ENCODE results near the gene ANGPT4.

The ANGPT4 gene

GRCh38 chr20:881051-881782 lies 34.9 kb downstream of the ANGPT4 start:
- Histone ChIP-seq H4K20me1 (ENCODE audit: insufficient read depth, low read length) (no peaks in the 10 kb centered on the region), H3F3A (ENCODE audit: insufficient read depth, low read length) (no peaks in the 10 kb centered on the region), H3K27me3 (ENCODE audit: insufficient read depth, low read length) (no peaks in the 10 kb centered on the region; the same call in 1 of the 2 replicates), H3K27ac (ENCODE audit: low read depth, low read length, poor library complexity, severe bottlenecking) (no peak overlapping the region), H3K36me3 (ENCODE audit: insufficient read depth, low read length) (no peaks in the 10 kb centered on the region), H3K79me2 (ENCODE audit: insufficient read depth, low read length) (no peaks in the 10 kb centered on the region), H3K4me1 (ENCODE audit: insufficient read depth, low read length, severe bottlenecking) (no peaks in the 10 kb centered on the region), H3K4me3 (ENCODE audit: low read depth, low read length, poor library complexity, severe bottlenecking) (no peak overlapping the region), H3K9me2 (ENCODE audit: low read depth, low read length) (no peaks in the 10 kb centered on the region), H3K9ac (ENCODE audit: low read length) (no peak overlapping the region), H2AFZ (ENCODE audit: low read length) (no peak overlapping the region), H3K4me2 (ENCODE audit: low read length) (no peak overlapping the region), H3K9me3 (ENCODE audit: low read length) (no peaks in the 10 kb centered on the region)
- TF ChIP-seq EZH2 (IDR thresholded peaks at IDR 0.05; ENCODE audit: borderline replicate concordance, low read length) (no peak), CTCF (IDR thresholded peaks at IDR 0.05; ENCODE audit: low read length) (no peak)

GRCh38 chr20:879626-880025 lies 36.5 kb downstream of the ANGPT4 start:
- H3K79me2 ChIP-seq (ENCODE audit: insufficient read depth, low read length) = no peaks in the 10 kb centered on the region
- H3K9me3 ChIP-seq (ENCODE audit: low read length) = no peaks in the 10 kb centered on the region
- no peak overlapping the region for H3K9ac ChIP-seq (ENCODE audit: low read length)
- H3K4me2 ChIP-seq (ENCODE audit: low read length) = no peak overlapping the region
- TF ChIP-seq EZH2 (IDR thresholded peaks at IDR 0.05; ENCODE audit: borderline replicate concordance, low read length) (no peak), CTCF (IDR thresholded peaks at IDR 0.05; ENCODE audit: low read length) (no peak)
- no peaks in the 10 kb centered on the region for H3F3A ChIP-seq (ENCODE audit: insufficient read depth, low read length)
- H3K9me2 ChIP-seq (ENCODE audit: low read depth, low read length) = no peaks in the 10 kb centered on the region
- no peak overlapping the region for H3K27ac ChIP-seq (ENCODE audit: low read depth, low read length, poor library complexity, severe bottlenecking)
- H3K4me3 ChIP-seq (ENCODE audit: low read depth, low read length, poor library complexity, severe bottlenecking) = no peak overlapping the region
- no peak overlapping the region for H2AFZ ChIP-seq (ENCODE audit: low read length)
- no peaks in the 10 kb centered on the region for H3K36me3 ChIP-seq (ENCODE audit: insufficient read depth, low read length)
- no peaks in the 10 kb centered on the region for H3K4me1 ChIP-seq (ENCODE audit: insufficient read depth, low read length, severe bottlenecking)
- no peaks in the 10 kb centered on the region; the same call in 1 of the 2 replicates for H3K27me3 ChIP-seq (ENCODE audit: insufficient read depth, low read length)
- no peaks in the 10 kb centered on the region for H4K20me1 ChIP-seq (ENCODE audit: insufficient read depth, low read length)

GRCh38 chr20:878511-879307 lies 37.4 kb downstream of the ANGPT4 start:
- H3K9ac ChIP-seq (ENCODE audit: low read length) = no peak overlapping the region
- H3K4me3 ChIP-seq (ENCODE audit: low read depth, low read length, poor library complexity, severe bottlenecking) = no peak overlapping the region
- H3F3A ChIP-seq (ENCODE audit: insufficient read depth, low read length) = no peaks in the 10 kb centered on the region
- H3K4me2 ChIP-seq (ENCODE audit: low read length) = no peak overlapping the region
- no peaks in the 10 kb centered on the region for H4K20me1 ChIP-seq (ENCODE audit: insufficient read depth, low read length)
- no peaks in the 10 kb centered on the region for H3K9me2 ChIP-seq (ENCODE audit: low read depth, low read length)
- no peak overlapping the region for H2AFZ ChIP-seq (ENCODE audit: low read length)
- no peaks in the 10 kb centered on the region for H3K79me2 ChIP-seq (ENCODE audit: insufficient read depth, low read length)
- H3K9me3 ChIP-seq (ENCODE audit: low read length) = no peaks in the 10 kb centered on the region
- H3K36me3 ChIP-seq (ENCODE audit: insufficient read depth, low read length) = no peaks in the 10 kb centered on the region
- H3K27ac ChIP-seq (ENCODE audit: low read depth, low read length, poor library complexity, severe bottlenecking) = no peak overlapping the region
- no peak for TF ChIP-seq CTCF (IDR thresholded peaks at IDR 0.05; ENCODE audit: low read length)
- no peak for TF ChIP-seq EZH2 (IDR thresholded peaks at IDR 0.05; ENCODE audit: borderline replicate concordance, low read length)
- H3K27me3 ChIP-seq (ENCODE audit: insufficient read depth, low read length) = no peaks in the 10 kb centered on the region
- no peaks in the 10 kb centered on the region for H3K4me1 ChIP-seq (ENCODE audit: insufficient read depth, low read length, severe bottlenecking)

All from OCI-LY1 (cell line).